Ovary (tissue), 9 donors: ENCODE data around the gene PRDX2. TPM values are rescaled to one million over a fixed set of nuclear protein-coding genes. Genes with fewer than 3 reads are reported as not detected.
"Not testable (repeated sequence)": the region's sequence is repeated elsewhere in the genome, so short reads cannot be mapped to it uniquely, and the experiment has no call there.

Experiments
- DNase-seq, 5 donors: peaks; one replicate each; pipeline ENCODE4 v3.0.0-alpha.2; 2019 to 2020
- H3K27ac ChIP-seq, 2 donors: fragments of 200-600 bp; one replicate each; pipeline versions ENCODE4 v1.5.1 to v1.8.0; 2019 to 2022
- H3K27me3 ChIP-seq: fragments of 200-600 bp; one replicate; pipeline ENCODE4 v1.8.0; 2022
- H3K36me3 ChIP-seq: fragments of 200-600 bp; sonication (generic); one replicate; pipeline ENCODE4 v1.5.1; 2019
- H3K4me1 ChIP-seq: one replicate; pipeline ENCODE4 v1.8.1; 2013; ENCODE audit warnings: mild to moderate bottlenecking, moderate library complexity; ENCODE audit not compliant: insufficient read depth
- H3K4me3 ChIP-seq: fragments of 200-600 bp; sonication (generic); one replicate; pipeline ENCODE4 v1.5.1; 2017
- H3K9me3 ChIP-seq, 2 donors: fragments of 200-600 bp in 1 of 2; sonication (generic) in 1 of 2; one replicate each; pipeline versions ENCODE4 v1.5.1 to v1.8.1; 2013 to 2019; ENCODE audit warnings: mild to moderate bottlenecking in 1 of 2, moderate library complexity in 1 of 2
- CTCF ChIP-seq, 3 donors: fragments of 450-650 bp in 2 of 3; fragments of 200-600 bp in 1 of 3; IDR thresholded peaks; one replicate each; pipeline versions ENCODE4 v1.5.1 to v1.8.0; 2016 to 2022; ENCODE audit warnings: antibody characterized with exemption in 3 of 3, mild to moderate bottlenecking in 1 of 3
- EP300 ChIP-seq: sonication (generic); formaldehyde crosslinking; IDR thresholded peaks from one replicate; pipeline ENCODE4 v1.6.1; 2017; ENCODE audit warnings: antibody characterized with exemption
- POLR2A ChIP-seq: fragments of 450-650 bp; IDR thresholded peaks from one replicate; pipeline ENCODE4 v1.6.1; 2017; ENCODE audit warnings: antibody characterized with exemption, mild to moderate bottlenecking, moderate library complexity
- WGBS, 3 donors: extraction: QIAGEN DNeasy Blood & Tissue Kit in 1 of 3; methylation state at CpG; one replicate each; pipeline versions ENCODE4 v1.1.5 to v1.1.7; 2013 to 2017; 5-methylcytosine and 5-hydroxymethylcytosine counted together
- intact Hi-C, 4 donors: fragments of 100-400 bp; cut with DNase I; formaldehyde crosslinking; loops; one replicate each; pipeline versions ENCODE4 v1.11.0 to v1.15.1; 2022 to 2023
- polyA plus RNA-seq, 2 donors: library from polyadenylated mRNA; stranded (reverse); fragments of 200-250 nt in 1 of 2; fragments of 350-450 nt in 1 of 2; fragmentation: Illumina TruSeq in 1 of 2; extraction: RNeasy Lipid Tissue Mini Kit (QIAGEN cat#74804) in 1 of 2; gene quantifications; one replicate each; pipeline ENCODE4 v1.2.3, GENCODE V29; 2013 to 2014
- total RNA-seq, 7 donors: library from RNA; depleted of rRNA in 2 of 7; stranded (reverse); fragments of >200 nt in 2 of 7; fragmentation: NEBNext Ultra II Directional in 3 of 7; extraction: Animal tissue kit (Norgen Biotek cat#: 25700) in 3 of 7; gene quantifications; one replicate each; pipeline versions ENCODE4 v1.1.0 to v1.2.4, GENCODE V29; 2016 to 2023
- donor health status: DM: no; HTN: no; CAD: no; lungs with moderate emphysema.
- donor health status: DM: no; HTN: no; CAD: no.
- donor health status: Bipolar disorder and iron deficiency.
- donor health status: DM: yes; HTN: yes; CAD: no.
- donor health status: DM: no; HTN: no; CAD: no.
- donor health status: DM: yes; HTN: yes; CAD: no.

PRDX2 gene
- total and polyA plus RNA-seq, 9 donors = 98.3 to 321 (median 237) TPM

DNA sequence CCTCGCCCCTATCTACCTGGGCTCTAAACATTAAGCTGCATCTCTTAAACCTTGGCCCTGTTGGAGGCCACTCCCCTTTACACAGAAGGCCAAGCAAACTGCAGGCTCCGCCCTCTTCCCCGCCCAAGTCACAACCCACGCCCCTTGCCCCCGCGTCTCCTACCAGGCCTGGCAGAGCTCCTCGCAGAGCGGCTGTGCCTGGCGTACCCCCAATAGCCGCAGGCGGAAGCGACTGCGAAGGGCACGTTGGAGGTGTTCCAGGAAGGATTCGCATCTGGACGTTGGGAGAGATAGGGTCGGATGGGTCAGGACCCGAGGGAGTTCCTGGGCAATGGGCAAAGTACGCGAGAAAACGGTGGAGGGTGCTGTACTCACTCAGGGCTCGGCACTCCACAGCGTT lies 26.9 kb upstream of the PRDX2 start:
- Histone ChIP-seq H3K27me3 (peaks cover 6% of the 10 kb centered on the region), H3K9me3 (no peaks in the 10 kb centered on the region), H3K4me3 (no peak overlapping the region), H3K36me3 (no peaks in the 10 kb centered on the region), H3K27ac (no peak overlapping the region), H3K4me1 (peaks cover 5% of the 10 kb centered on the region)
- DNase-seq = peak in 1 of 5 donors; percentile 50
- intact Hi-C loops = no loop called here
- 4 to 7% (median 4%) methylated on average over 23 of the region's 23 CpGs for WGBS, 3 donors
- TF ChIP-seq POLR2A (no peak), EP300 (no peak), CTCF (IDR thresholded peaks at IDR 0.05) (no peak)

DNA sequence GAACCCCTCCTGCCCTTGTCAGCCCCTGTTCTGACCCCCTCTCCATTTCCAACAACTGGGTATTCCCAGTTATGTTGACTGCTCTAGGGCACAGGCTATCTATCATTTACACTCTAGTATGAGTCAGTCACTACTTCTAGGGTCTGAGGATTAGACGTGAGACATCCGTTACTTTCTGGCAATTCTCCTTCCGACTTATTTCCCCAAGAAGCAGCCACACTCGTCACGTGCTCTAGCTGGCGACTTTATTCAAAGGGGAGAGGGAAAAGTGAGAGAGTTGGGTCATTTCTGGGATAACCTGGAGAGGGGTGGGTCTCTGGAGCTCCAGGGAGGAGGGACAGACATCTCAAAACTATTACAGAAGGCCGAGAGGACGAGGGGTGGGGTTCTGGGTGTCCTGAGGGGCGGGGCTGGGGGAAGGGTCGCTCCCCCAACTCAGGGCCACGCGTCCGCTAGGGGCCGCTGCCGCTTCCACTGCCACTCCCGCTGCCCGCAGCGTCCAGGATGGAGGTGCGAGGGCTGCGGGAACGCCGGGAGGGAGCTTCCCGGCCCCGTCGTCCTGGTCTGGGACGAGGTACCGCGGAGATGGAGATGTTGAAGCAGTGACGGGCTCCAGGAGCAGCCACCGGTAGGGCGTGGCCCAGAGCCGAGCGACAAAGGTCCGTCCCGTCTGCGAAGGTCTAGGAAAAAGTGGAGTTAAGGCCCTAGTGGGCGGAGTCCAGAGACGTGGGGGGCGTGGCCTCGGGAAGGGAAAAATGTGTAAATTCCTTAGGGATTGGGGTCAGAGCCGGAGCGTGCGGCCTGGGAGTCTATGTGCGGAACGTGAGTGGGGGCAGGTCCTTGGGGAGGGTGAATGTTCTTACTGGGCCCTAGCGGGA lies 23.9 kb upstream of the PRDX2 start:
- Histone ChIP-seq H3K36me3 (no peaks in the 10 kb centered on the region), H3K27ac (no peak overlapping the region), H3K4me1 (peaks cover 5% of the 10 kb centered on the region), H3K27me3 (no peaks in the 10 kb centered on the region), H3K4me3 (no peak overlapping the region), H3K9me3 (no peaks in the 10 kb centered on the region)
- 3 to 5% (median 5%) methylated on average over 46 of the region's 46 CpGs for WGBS, 3 donors
- intact Hi-C loops = no loop called here
- TF ChIP-seq CTCF (IDR thresholded peaks at IDR 0.05) (no peak), EP300 (no peak), POLR2A (no peak)
- DNase-seq = no peak

GRCh38 chr19:12821761-12822160 lies 20.2 kb upstream of the PRDX2 start:
- no peak overlapping the region for H3K4me3 ChIP-seq
- no peaks in the 10 kb centered on the region for H3K27me3 ChIP-seq
- H3K4me1 ChIP-seq = peaks cover 3% of the 10 kb centered on the region
- 72 to 89% (median 78%) methylated on average over 2 of the region's 2 CpGs for WGBS, 3 donors
- DNase-seq = no peak
- no peak overlapping the region for H3K27ac ChIP-seq
- intact Hi-C loops = no loop called here
- no peaks in the 10 kb centered on the region for H3K36me3 ChIP-seq
- TF ChIP-seq POLR2A (no peak), CTCF (IDR thresholded peaks at IDR 0.05) (no peak), EP300 (no peak)
- H3K9me3 ChIP-seq = no peaks in the 10 kb centered on the region

- H3K4me1 ChIP-seq, DNase-seq, H3K27ac ChIP-seq, H3K4me3 ChIP-seq, H3K27me3 ChIP-seq, intact Hi-C loops, H3K9me3 ChIP-seq, H3K36me3 ChIP-seq: not testable (repeated sequence)
- WGBS, 3 donors = 92 to 95% (median 92%) methylated on average over 11 of the region's 11 CpGs
Measured at GRCh38 chr19:12817810-12818209, 16.2 kb upstream of the PRDX2 start.

GRCh38 chr19:12817188-12817587 lies 15.6 kb upstream of the PRDX2 start:
- H3K36me3 ChIP-seq, intact Hi-C loops, H3K4me3 ChIP-seq, H3K9me3 ChIP-seq, DNase-seq, H3K27ac ChIP-seq, H3K27me3 ChIP-seq, H3K4me1 ChIP-seq: not testable (repeated sequence)
- WGBS, 3 donors = 85 to 90% (median 89%) methylated on average over 6 of the region's 6 CpGs
